T47D (cell line): Measurements from ENCODE around the gene ZBED4.

Experiments
- DNase-seq, 2 experiments: peaks; one replicate each; pipeline versions ENCODE4 v3.0.0 to v3.0.0-alpha.2; 2011 to 2012; ENCODE audit warnings: low read depth in 1 of 2, low spot score in 1 of 2
- JUND ChIP-seq: IDR thresholded peaks from 2 replicates; pipeline ENCODE4 v1.6.1; 2012; ENCODE audit warnings: low read depth
- in situ Hi-C: cut with HindIII; loops from 2 replicates; pipeline ENCODE4 v1.10.0; 2016; ENCODE audit warnings: low sequenced_read_pairs, low pct_unique_long_range_greater_than_20kb

The ZBED4 gene

GRCh38 chr22:49866646-49867045 is 13.0 kb downstream of the ZBED4 start:
- no peak for TF ChIP-seq JUND
- no peak for DNase-seq
- in situ Hi-C loops: no loop called here

- DNase-seq: no peak
- in situ Hi-C loops: no loop called here
- no peak for TF ChIP-seq JUND
These were observed 13.9 kb downstream of the ZBED4 start for GRCh38 chr22:49867303-49868265.

- in situ Hi-C loops: no loop called here
- no peak for TF ChIP-seq JUND
- no peak for DNase-seq
These were observed 15.6 kb downstream of the ZBED4 start for GRCh38 chr22:49869086-49869830.

GRCh38 chr22:49869845-49870712 is 16.4 kb downstream of the ZBED4 start:
- in situ Hi-C loops: no loop called here
- TF ChIP-seq JUND: no peak

GRCh38 chr22:49871482-49871881 is 17.8 kb downstream of the ZBED4 start:
- in situ Hi-C loops: no loop called here
- TF ChIP-seq JUND: no peak
- DNase-seq: peak in 1 of 2 experiments; percentile 49

More at GRCh38 chr22:49869845-49870712, 16.4 kb downstream of the ZBED4 start:
- no peak for DNase-seq

GRCh38 chr22:49872347-49872746 is 18.7 kb downstream of the ZBED4 start:
- TF ChIP-seq JUND: no peak
- in situ Hi-C loops: no loop called here
- no peak for DNase-seq

GRCh38 chr22:49873228-49873940 is 19.7 kb downstream of the ZBED4 start:
- in situ Hi-C loops: no loop called here
- DNase-seq: no peak
- TF ChIP-seq JUND: no peak

GRCh38 chr22:49877642-49878041 is 24.0 kb downstream of the ZBED4 start:
- no peak for DNase-seq
- TF ChIP-seq JUND: no peak
- in situ Hi-C loops: no loop called here

GRCh38 chr22:49878206-49878605 is 24.6 kb downstream of the ZBED4 start:
- in situ Hi-C loops: no loop called here
- DNase-seq: no peak
- TF ChIP-seq JUND: no peak

GRCh38 chr22:49879871-49880270 is 26.2 kb downstream of the ZBED4 start:
- TF ChIP-seq JUND: no peak
- in situ Hi-C loops: no loop called here
- DNase-seq: no peak

GRCh38 chr22:49880281-49880680 is 26.6 kb downstream of the ZBED4 start:
- DNase-seq: no peak
- in situ Hi-C loops: no loop called here

GRCh38 chr22:49881856-49882255 is 28.2 kb downstream of the ZBED4 start:
- in situ Hi-C loops: no loop called here
- TF ChIP-seq JUND: no peak
- DNase-seq: no peak

More at GRCh38 chr22:49880281-49880680, 26.6 kb downstream of the ZBED4 start:
- TF ChIP-seq JUND: no peak
